ENCODE measurements around the gene TXNDC5.

TXNDC5 gene

DNA sequence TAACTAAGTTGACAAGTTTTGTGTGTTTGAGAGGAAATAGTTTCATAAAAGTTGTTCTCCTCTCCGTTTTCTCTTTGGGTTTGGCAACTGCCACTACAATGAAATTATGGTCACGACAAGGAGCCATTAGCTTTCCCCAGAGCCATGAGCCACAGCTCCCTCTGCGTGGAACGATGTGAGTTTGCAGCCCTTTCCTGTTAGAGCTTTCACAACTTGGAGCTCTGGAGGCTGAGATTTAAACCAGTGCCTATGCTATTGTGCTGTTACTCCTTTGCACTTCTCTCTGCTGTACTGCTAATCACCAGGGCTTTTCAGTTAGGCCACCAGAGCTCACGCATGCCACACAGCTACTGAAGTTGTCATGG, 29.3 kb upstream of the TXNDC5 start:
- DNase-seq (ENCODE audit: extremely low read depth, low read depth) = no peak
- TF ChIP-seq CTCF (IDR thresholded peaks at IDR 0.05; ENCODE audit: low read depth, low read length) = no peak; the same call in none of the 2 replicates

GRCh38 chr6:7939184-7939863, 28.7 kb upstream of the TXNDC5 start:
- TF ChIP-seq CTCF (IDR thresholded peaks at IDR 0.05; ENCODE audit: low read depth, low read length) = no peak
- no peak for DNase-seq (ENCODE audit: extremely low read depth, low read depth)

- DNase-seq (ENCODE audit: extremely low read depth, low read depth) = no peak
- TF ChIP-seq CTCF (IDR thresholded peaks at IDR 0.05; ENCODE audit: low read depth, low read length) = no peak
These were observed 28.1 kb upstream of the TXNDC5 start for GRCh38 chr6:7938562-7939183.

DNA sequence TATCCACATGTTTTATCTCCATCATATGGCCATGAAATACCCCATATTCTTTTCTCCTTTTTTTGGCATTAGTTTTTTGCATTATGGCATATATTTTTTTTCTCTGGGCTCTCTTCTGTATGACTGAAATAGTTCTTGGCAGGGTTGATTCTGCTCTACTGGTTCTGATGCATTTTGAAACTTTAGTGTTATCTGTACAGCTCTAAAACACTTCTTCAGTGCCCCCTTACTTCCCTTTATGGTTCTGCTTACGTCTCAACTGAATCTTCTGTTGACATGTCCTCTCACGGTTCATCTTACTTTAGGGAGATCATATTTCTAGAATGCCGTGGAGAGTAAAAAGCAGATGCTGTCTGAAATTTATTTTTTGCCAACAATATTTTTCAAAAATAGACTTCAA, 23.2 kb upstream of the TXNDC5 start:
- no peak for DNase-seq (ENCODE audit: extremely low read depth, low read depth)
- no peak for TF ChIP-seq CTCF (IDR thresholded peaks at IDR 0.05; ENCODE audit: low read depth, low read length)

DNA sequence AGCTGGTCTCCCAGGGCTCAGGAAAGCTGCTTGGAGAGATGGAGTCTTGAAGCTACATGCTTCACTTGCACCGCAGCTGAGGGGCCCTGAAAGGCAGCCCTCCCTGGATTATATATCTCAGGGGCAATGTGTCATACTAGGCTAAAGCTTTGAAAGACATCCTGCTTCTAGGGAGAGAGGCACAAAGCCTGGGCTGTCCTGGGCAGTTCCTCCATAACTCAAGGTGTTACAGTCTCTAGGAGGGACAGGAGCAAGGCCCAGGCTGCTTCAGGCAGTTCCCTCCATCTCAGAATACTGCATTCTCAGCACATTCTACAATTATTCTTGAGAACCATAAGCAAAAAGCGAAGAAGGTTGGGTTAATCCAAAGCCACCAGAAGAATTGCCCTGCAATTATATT, 22.0 kb upstream of the TXNDC5 start:
- no peak for TF ChIP-seq CTCF (IDR thresholded peaks at IDR 0.05; ENCODE audit: low read depth, low read length)
- no peak for DNase-seq (ENCODE audit: extremely low read depth, low read depth)

- DNase-seq (ENCODE audit: extremely low read depth, low read depth) = no peak
- TF ChIP-seq CTCF (IDR thresholded peaks at IDR 0.05; ENCODE audit: low read depth, low read length) = no peak
These were observed 14.3 kb upstream of the TXNDC5 start for GRCh38 chr6:7924867-7925266.

DNA sequence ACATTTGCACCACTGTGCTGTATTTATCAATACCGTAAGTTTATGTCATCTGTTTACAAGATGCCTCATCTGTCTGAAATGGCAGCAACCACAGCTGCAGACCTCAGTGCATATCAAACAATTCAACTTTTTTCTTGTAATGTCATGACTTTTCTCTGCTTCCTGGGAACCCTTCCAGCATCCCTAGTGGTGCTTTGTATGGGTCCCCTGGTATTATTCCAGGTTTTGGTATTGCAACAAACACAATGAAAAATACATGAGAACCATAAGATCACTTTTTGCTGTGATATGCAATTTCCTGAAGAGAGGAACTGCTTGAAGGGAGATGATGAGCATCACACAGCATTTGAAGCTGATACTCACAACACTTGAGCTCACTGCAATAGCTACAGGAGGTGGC, 12.0 kb upstream of the TXNDC5 start:
- no peak for TF ChIP-seq CTCF (IDR thresholded peaks at IDR 0.05; ENCODE audit: low read depth, low read length)

More for the DNA sequence above, 12.0 kb upstream of the TXNDC5 start:
- no peak for DNase-seq (ENCODE audit: extremely low read depth, low read depth)

Measured in AG09319 (cell line).